Esophagus squamous epithelium (tissue), 4 donors: ENCODE measurements around the gene F2RL3.

ENCODE experiments used
- POLR2A ChIP-seq, 4 donors: fragments of 450-650 bp; IDR thresholded peaks; one replicate each; pipeline ENCODE4 v1.6.1; 2017; ENCODE audit warnings: antibody characterized with exemption in 4 of 4, mild to moderate bottlenecking in 4 of 4, moderate library complexity in 3 of 4
- TF ChIP-seq, protein P1 (sequence below), 6 experiments: fragments of 450-650 bp in 4 of 6; fragments of 200-600 bp in 2 of 6; sonication (generic) in 2 of 6; IDR thresholded peaks; one replicate each; pipeline ENCODE4 v1.5.1; 2016 to 2019; ENCODE audit warnings: antibody characterized with exemption in 6 of 6, mild to moderate bottlenecking in 4 of 6, moderate library complexity in 4 of 6

DNA sequence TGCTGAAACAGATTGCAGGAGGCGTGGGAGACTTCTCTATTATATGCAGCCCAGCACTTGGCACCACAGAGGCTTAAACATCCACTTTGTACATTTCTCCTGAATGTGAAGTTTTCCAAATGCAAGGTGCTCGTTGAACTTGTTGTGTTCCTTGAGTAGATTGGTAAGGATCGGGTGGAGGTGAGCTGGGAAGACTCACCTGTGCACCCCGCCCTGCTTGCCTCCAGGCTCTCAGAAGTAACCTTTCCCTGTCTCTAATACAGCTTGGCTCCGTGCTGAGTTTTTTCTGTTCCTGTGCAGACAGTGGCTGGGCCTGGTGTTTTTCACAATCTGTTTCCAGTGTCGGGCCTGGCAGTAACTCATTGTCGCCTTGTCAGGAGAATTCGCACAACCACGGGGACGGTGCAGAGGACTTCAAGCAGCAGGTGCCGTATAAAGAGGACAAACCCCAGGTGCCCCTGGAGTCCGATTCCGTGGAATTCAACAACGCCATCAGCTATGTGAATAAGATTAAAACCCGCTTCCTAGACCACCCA lies 47.3 kb upstream of the F2RL3 start:
- TF ChIP-seq, protein P1, sequence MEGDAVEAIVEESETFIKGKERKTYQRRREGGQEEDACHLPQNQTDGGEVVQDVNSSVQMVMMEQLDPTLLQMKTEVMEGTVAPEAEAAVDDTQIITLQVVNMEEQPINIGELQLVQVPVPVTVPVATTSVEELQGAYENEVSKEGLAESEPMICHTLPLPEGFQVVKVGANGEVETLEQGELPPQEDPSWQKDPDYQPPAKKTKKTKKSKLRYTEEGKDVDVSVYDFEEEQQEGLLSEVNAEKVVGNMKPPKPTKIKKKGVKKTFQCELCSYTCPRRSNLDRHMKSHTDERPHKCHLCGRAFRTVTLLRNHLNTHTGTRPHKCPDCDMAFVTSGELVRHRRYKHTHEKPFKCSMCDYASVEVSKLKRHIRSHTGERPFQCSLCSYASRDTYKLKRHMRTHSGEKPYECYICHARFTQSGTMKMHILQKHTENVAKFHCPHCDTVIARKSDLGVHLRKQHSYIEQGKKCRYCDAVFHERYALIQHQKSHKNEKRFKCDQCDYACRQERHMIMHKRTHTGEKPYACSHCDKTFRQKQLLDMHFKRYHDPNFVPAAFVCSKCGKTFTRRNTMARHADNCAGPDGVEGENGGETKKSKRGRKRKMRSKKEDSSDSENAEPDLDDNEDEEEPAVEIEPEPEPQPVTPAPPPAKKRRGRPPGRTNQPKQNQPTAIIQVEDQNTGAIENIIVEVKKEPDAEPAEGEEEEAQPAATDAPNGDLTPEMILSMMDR (IDR thresholded peaks at IDR 0.05): no peak
- no peak for TF ChIP-seq POLR2A (IDR thresholded peaks at IDR 0.05)
